Stimulated activated CD8-positive, alpha-beta memory T cell treated with anti-CD3 and anti-CD28 coated beads, Interleukin-12 subunit alpha, Interleukin-12 subunit beta, amount 100 ng/mL, for 24 hours (primary cell): ENCODE data around the gene TADA2B.

Experiments
- DNase-seq: peaks from one replicate; pipeline ENCODE4 v3.0.0-alpha.2; 2020; ENCODE audit errors: extremely low read depth

TADA2B gene

GRCh38 chr4:7017446-7018048 is 25.6 kb upstream of the TADA2B start:
- DNase-seq, result no peak

GRCh38 chr4:7018281-7018680 is 24.9 kb upstream of the TADA2B start:
- no peak for DNase-seq

- no peak for DNase-seq
Observed at GRCh38 chr4:7019367-7019766, 23.8 kb upstream of the TADA2B start.

GRCh38 chr4:7020290-7020689 is 22.9 kb upstream of the TADA2B start:
- DNase-seq, result no peak

GRCh38 chr4:7020856-7021255 is 22.3 kb upstream of the TADA2B start:
- DNase-seq, result no peak

GRCh38 chr4:7021355-7021754 is 21.8 kb upstream of the TADA2B start:
- no peak for DNase-seq

- DNase-seq, result no peak
Observed at GRCh38 chr4:7021930-7022664, 21.1 kb upstream of the TADA2B start.

- no peak for DNase-seq
Observed at GRCh38 chr4:7023486-7023885, 19.7 kb upstream of the TADA2B start.

GRCh38 chr4:7023901-7024300 is 19.3 kb upstream of the TADA2B start:
- no peak for DNase-seq

GRCh38 chr4:7024336-7024890 is 18.8 kb upstream of the TADA2B start:
- DNase-seq, result no peak

- DNase-seq, result no peak
Observed at GRCh38 chr4:7025040-7025602, 18.1 kb upstream of the TADA2B start.

- DNase-seq, result no peak
Observed at GRCh38 chr4:7026107-7026506, 17.1 kb upstream of the TADA2B start.

GRCh38 chr4:7027284-7027683 is 15.9 kb upstream of the TADA2B start:
- no peak for DNase-seq

GRCh38 chr4:7027913-7028312 is 15.3 kb upstream of the TADA2B start:
- no peak for DNase-seq

- DNase-seq, result no peak
Observed at GRCh38 chr4:7029212-7029611, 14.0 kb upstream of the TADA2B start.

GRCh38 chr4:7029921-7030320 is 13.3 kb upstream of the TADA2B start:
- DNase-seq, result no peak

GRCh38 chr4:7030856-7031255 is 12.3 kb upstream of the TADA2B start:
- no peak for DNase-seq

GRCh38 chr4:7031558-7032449 is 11.4 kb upstream of the TADA2B start:
- no peak for DNase-seq

- no peak for DNase-seq
Observed at GRCh38 chr4:7032596-7032995, 10.6 kb upstream of the TADA2B start.

GRCh38 chr4:7034262-7035081 is 8.7 kb upstream of the TADA2B start:
- DNase-seq, result no peak

GRCh38 chr4:7037425-7037824 is 5.7 kb upstream of the TADA2B start:
- DNase-seq, result no peak
